IgD-negative memory B cell (primary cell): ENCODE measurements around the gene CCR2. TPM values are rescaled to one million over a fixed set of nuclear protein-coding genes. Genes with fewer than 3 reads are reported as not detected.

ENCODE experiments used
- H3K27ac Mint-ChIP-seq, 3 donors: one replicate each; pipeline ENCODE4 v1.8.0; 2020 to 2022; ENCODE audit warnings: mild to moderate bottlenecking in 3 of 3, mixed read lengths in 3 of 3, moderate library complexity in 1 of 3
- H3K27me3 Mint-ChIP-seq: one replicate; pipeline ENCODE4 v1.8.0; 2021; ENCODE audit warnings: mixed read lengths
- H3K36me3 Mint-ChIP-seq: one replicate; pipeline ENCODE4 v1.8.0; 2020; ENCODE audit warnings: mild to moderate bottlenecking, mixed read lengths
- H3K4me1 Mint-ChIP-seq, 3 donors: one replicate each; pipeline ENCODE4 v1.8.0; 2020 to 2022; ENCODE audit warnings: mixed read lengths in 3 of 3, mild to moderate bottlenecking in 1 of 3
- H3K4me3 Mint-ChIP-seq, 4 donors: one replicate each; pipeline ENCODE4 v1.8.0; 2020 to 2022; ENCODE audit warnings: mild to moderate bottlenecking in 4 of 4, mixed read lengths in 4 of 4, moderate library complexity in 3 of 4
- H3K9me3 Mint-ChIP-seq, 3 donors: one replicate each; pipeline ENCODE4 v1.8.0; 2020 to 2021; ENCODE audit warnings: mixed read lengths in 3 of 3, mild to moderate bottlenecking in 1 of 3
- polyA plus RNA-seq: library from polyadenylated mRNA; unstranded; fragments of 300-500 nt; fragmentation: Illumina TruSeq; gene quantifications from one replicate; pipeline ENCODE4 v1.2.3, GENCODE V29; 2021

Gene CCR2
- polyA plus RNA-seq, 1 donor from 2014 or later, result 10.9 TPM

GRCh38 chr3:46365041-46365440 lies 11.1 kb downstream of the CCR2 start:
- Mint-ChIP-seq H3K36me3 (peaks cover 3% of the 10 kb centered on the region), H3K9me3 (no peaks in the 10 kb centered on the region), H3K4me3 (no peak overlapping the region), H3K27me3 (no peaks in the 10 kb centered on the region), H3K27ac (no peak overlapping the region), H3K4me1 (peaks cover 19 to 44% (median 43%) of the 10 kb centered on the region in 3 donors)

- Mint-ChIP-seq H3K27ac (no peak overlapping the region), H3K36me3 (peaks cover 3% of the 10 kb centered on the region), H3K27me3 (no peaks in the 10 kb centered on the region), H3K4me1 (peaks cover 19 to 39% (median 38%) of the 10 kb centered on the region in 3 donors), H3K9me3 (no peaks in the 10 kb centered on the region), H3K4me3 (no peak overlapping the region)
Observed at GRCh38 chr3:46365737-46366524, 12.0 kb downstream of the CCR2 start.

- H3K4me3 Mint-ChIP-seq, result no peak overlapping the region
- no peak overlapping the region for H3K27ac Mint-ChIP-seq
Observed at GRCh38 chr3:46367811-46368210, 13.9 kb downstream of the CCR2 start.

GRCh38 chr3:46368569-46368968 lies 14.7 kb downstream of the CCR2 start:
- peaks cover 17 to 26% (median 24%) of the 10 kb centered on the region in 3 donors for H3K4me1 Mint-ChIP-seq
- peak overlapping the region in 2 of 3 donors; percentile 2 to 7 for H3K27ac Mint-ChIP-seq

More at GRCh38 chr3:46367811-46368210, 13.9 kb downstream of the CCR2 start:
- H3K36me3 Mint-ChIP-seq, result peaks cover 3% of the 10 kb centered on the region
- H3K9me3 Mint-ChIP-seq, result no peaks in the 10 kb centered on the region
- peaks cover 6% of the 10 kb centered on the region for H3K27me3 Mint-ChIP-seq
- H3K4me1 Mint-ChIP-seq, result peaks cover 17 to 27% (median 21%) of the 10 kb centered on the region in 3 donors

GRCh38 chr3:46369151-46369550 lies 15.2 kb downstream of the CCR2 start:
- peaks cover 6% of the 10 kb centered on the region for H3K27me3 Mint-ChIP-seq
- H3K36me3 Mint-ChIP-seq, result peaks cover 5% of the 10 kb centered on the region
- peak overlapping the region in 2 of 4 donors; percentile 39 to 85 for H3K4me3 Mint-ChIP-seq
- peak overlapping the region in 1 of 3 donors; percentile 68 for H3K27ac Mint-ChIP-seq
- no peaks in the 10 kb centered on the region for H3K9me3 Mint-ChIP-seq
- peaks cover 17 to 26% (median 24%) of the 10 kb centered on the region in 3 donors for H3K4me1 Mint-ChIP-seq

More at GRCh38 chr3:46368569-46368968, 14.7 kb downstream of the CCR2 start:
- peak overlapping the region in 1 of 4 donors; percentile 4 for H3K4me3 Mint-ChIP-seq
- peaks cover 5% of the 10 kb centered on the region for H3K36me3 Mint-ChIP-seq
- peaks cover 6% of the 10 kb centered on the region for H3K27me3 Mint-ChIP-seq
- H3K9me3 Mint-ChIP-seq, result no peaks in the 10 kb centered on the region

DNA sequence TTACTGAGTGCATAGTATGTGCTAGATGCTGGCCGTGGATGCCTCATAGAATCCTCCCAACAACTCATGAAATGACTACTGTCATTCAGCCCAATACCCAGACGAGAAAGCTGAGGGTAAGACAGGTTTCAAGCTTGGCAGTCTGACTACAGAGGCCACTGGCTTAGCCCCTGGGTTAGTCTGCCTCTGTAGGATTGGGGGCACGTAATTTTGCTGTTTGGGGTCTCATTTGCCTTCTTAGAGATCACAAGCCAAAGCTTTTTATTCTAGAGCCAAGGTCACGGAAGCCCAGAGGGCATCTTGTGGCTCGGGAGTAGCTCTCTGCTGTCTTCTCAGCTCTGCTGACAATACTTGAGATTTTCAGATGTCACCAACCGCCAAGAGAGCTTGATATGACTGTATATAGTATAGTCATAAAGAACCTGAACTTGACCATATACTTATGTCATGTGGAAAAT lies 15.8 kb downstream of the CCR2 start:
- Mint-ChIP-seq H3K36me3 (peaks cover 5% of the 10 kb centered on the region), H3K9me3 (no peaks in the 10 kb centered on the region), H3K27me3 (peaks cover 10% of the 10 kb centered on the region), H3K4me3 (peak overlapping the region in 3 of 4 donors; percentile 31 to 85 (median 39)), H3K4me1 (peaks cover 17 to 26% (median 24%) of the 10 kb centered on the region in 3 donors), H3K27ac (peak overlapping the region in 1 of 3 donors; percentile 54)

DNA sequence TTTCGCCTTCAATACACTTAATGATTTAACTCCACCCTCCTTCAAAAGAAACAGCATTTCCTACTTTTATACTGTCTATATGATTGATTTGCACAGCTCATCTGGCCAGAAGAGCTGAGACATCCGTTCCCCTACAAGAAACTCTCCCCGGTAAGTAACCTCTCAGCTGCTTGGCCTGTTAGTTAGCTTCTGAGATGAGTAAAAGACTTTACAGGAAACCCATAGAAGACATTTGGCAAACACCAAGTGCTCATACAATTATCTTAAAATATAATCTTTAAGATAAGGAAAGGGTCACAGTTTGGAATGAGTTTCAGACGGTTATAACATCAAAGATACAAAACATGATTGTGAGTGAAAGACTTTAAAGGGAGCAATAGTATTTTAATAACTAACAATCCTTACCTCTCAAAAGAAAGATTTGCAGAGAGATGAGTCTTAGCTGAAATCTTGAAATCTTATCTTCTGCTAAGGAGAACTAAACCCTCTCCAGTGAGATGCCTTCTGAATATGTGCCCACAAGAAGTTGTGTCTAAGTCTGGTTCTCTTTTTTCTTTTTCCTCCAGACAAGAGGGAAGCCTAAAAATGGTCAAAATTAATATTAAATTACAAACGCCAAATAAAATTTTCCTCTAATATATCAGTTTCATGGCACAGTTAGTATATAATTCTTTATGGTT lies 17.1 kb downstream of the CCR2 start, which contains the start of gene CCR5:
CCR5 (plus strand) TSS at position 108 of the 680 bp plus-strand sequence. CDS start 1,957 bp downstream, outside the sequence.
- H3K27me3 Mint-ChIP-seq, result peaks cover 12% of the 10 kb centered on the region
- H3K36me3 Mint-ChIP-seq, result peaks cover 2% of the 10 kb centered on the region
- peak within 1 kb of the TSS in 3 of 4 donors; percentile 31 to 85 (median 72) for H3K4me3 Mint-ChIP-seq
- no peaks in the 10 kb centered on the region for H3K9me3 Mint-ChIP-seq
- peak within 1 kb of the TSS in 1 of 3 donors; percentile 54 for H3K27ac Mint-ChIP-seq
- peaks cover 17 to 32% (median 26%) of the 10 kb centered on the region in 3 donors for H3K4me1 Mint-ChIP-seq

GRCh38 chr3:46371519-46372340 lies 17.8 kb downstream of the CCR2 start:
- no peaks in the 10 kb centered on the region for H3K9me3 Mint-ChIP-seq
- H3K36me3 Mint-ChIP-seq, result peaks cover 2% of the 10 kb centered on the region

DNA sequence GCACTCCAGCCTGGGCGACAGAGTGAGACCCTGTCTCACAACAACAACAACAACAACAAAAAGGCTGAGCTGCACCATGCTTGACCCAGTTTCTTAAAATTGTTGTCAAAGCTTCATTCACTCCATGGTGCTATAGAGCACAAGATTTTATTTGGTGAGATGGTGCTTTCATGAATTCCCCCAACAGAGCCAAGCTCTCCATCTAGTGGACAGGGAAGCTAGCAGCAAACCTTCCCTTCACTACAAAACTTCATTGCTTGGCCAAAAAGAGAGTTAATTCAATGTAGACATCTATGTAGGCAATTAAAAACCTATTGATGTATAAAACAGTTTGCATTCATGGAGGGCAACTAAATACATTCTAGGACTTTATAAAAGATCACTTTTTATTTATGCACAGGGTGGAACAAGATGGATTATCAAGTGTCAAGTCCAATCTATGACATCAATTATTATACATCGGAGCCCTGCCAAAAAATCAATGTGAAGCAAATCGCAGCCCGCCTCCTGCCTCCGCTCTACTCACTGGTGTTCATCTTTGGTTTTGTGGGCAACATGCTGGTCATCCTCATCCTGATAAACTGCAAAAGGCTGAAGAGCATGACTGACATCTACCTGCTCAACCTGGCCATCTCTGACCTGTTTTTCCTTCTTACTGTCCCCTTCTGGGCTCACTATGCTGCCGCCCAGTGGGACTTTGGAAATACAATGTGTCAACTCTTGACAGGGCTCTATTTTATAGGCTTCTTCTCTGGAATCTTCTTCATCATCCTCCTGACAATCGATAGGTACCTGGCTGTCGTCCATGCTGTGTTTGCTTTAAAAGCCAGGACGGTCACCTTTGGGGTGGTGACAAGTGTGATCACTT lies 18.8 kb downstream of the CCR2 start:
- peaks cover 2% of the 10 kb centered on the region for H3K36me3 Mint-ChIP-seq
- peaks cover 17 to 31% (median 24%) of the 10 kb centered on the region in 3 donors for H3K4me1 Mint-ChIP-seq
- H3K4me3 Mint-ChIP-seq, result peak overlapping the region in 3 of 4 donors; percentile 28 to 82 (median 70)
- H3K27ac Mint-ChIP-seq, result no peak overlapping the region
- peaks cover 12% of the 10 kb centered on the region for H3K27me3 Mint-ChIP-seq
- H3K9me3 Mint-ChIP-seq, result no peaks in the 10 kb centered on the region

More at GRCh38 chr3:46371519-46372340, 17.8 kb downstream of the CCR2 start:
- peaks cover 17 to 29% (median 26%) of the 10 kb centered on the region in 3 donors for H3K4me1 Mint-ChIP-seq
- no peak overlapping the region for H3K27ac Mint-ChIP-seq
- peak overlapping the region in 2 of 4 donors; percentile 70 to 82 for H3K4me3 Mint-ChIP-seq
- H3K27me3 Mint-ChIP-seq, result peaks cover 12% of the 10 kb centered on the region

- Mint-ChIP-seq H3K4me1 (peaks cover 12 to 23% (median 12%) of the 10 kb centered on the region in 3 donors), H3K27ac (no peak overlapping the region)
Observed at GRCh38 chr3:46374755-46375154, 20.8 kb downstream of the CCR2 start.

DNA sequence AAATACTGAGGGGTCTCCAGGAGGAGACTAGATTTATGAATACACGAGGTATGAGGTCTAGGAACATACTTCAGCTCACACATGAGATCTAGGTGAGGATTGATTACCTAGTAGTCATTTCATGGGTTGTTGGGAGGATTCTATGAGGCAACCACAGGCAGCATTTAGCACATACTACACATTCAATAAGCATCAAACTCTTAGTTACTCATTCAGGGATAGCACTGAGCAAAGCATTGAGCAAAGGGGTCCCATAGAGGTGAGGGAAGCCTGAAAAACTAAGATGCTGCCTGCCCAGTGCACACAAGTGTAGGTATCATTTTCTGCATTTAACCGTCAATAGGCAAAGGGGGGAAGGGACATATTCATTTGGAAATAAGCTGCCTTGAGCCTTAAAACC lies 21.3 kb downstream of the CCR2 start:
- Mint-ChIP-seq H3K9me3 (no peaks in the 10 kb centered on the region), H3K27me3 (peaks cover 12% of the 10 kb centered on the region), H3K27ac (no peak overlapping the region), H3K4me1 (peaks cover 13 to 27% (median 16%) of the 10 kb centered on the region in 3 donors), H3K36me3 (peaks cover 2% of the 10 kb centered on the region), H3K4me3 (peak overlapping the region in 1 of 4 donors; percentile 38)

More at GRCh38 chr3:46374755-46375154, 20.8 kb downstream of the CCR2 start:
- Mint-ChIP-seq H3K4me3 (no peak overlapping the region), H3K9me3 (no peaks in the 10 kb centered on the region), H3K27me3 (peaks cover 12% of the 10 kb centered on the region), H3K36me3 (peaks cover 2% of the 10 kb centered on the region)

- Mint-ChIP-seq H3K4me3 (peak overlapping the region in 1 of 4 donors; percentile 19), H3K36me3 (peaks cover 2% of the 10 kb centered on the region), H3K27me3 (peaks cover 12% of the 10 kb centered on the region), H3K4me1 (peaks cover 17 to 31% (median 18%) of the 10 kb centered on the region in 3 donors), H3K9me3 (no peaks in the 10 kb centered on the region), H3K27ac (peak overlapping the region in 1 of 3 donors; percentile 0)
Observed at GRCh38 chr3:46375814-46376213, 21.9 kb downstream of the CCR2 start.

DNA sequence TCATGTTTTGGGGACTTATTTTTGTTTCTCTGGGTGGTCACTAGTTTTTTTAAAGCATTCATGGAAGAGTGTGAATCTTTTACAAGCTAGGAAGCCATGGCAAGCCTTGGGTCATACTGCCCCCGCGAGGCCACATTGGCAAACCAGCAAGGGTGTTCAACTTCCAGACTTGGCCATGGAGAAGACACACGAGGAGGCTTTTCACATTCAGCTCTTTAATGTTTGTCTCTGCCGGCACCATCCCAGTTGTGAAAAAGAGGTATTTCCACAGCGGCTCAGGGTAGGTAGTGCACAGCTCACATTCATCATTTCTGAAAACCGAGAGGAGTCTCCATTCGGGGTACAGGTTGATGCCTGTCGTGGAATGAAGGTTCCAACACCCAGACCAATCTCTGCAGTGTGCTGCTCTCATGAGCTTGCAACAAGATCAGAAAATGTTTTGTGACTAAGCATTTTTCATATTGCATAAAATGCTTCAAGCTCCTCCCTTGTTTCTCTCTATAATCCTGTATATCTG lies 24.6 kb downstream of the CCR2 start:
- Mint-ChIP-seq H3K27ac (no peak overlapping the region), H3K36me3 (no peaks in the 10 kb centered on the region), H3K27me3 (peaks cover 6% of the 10 kb centered on the region), H3K9me3 (no peaks in the 10 kb centered on the region), H3K4me1 (peaks cover 22 to 41% (median 26%) of the 10 kb centered on the region in 3 donors), H3K4me3 (no peak overlapping the region)
